HL-60 (cell line): ENCODE data around the gene EDEM2.

Experiments
- GABPA ChIP-seq: IDR thresholded peaks from 2 replicates; pipeline ENCODE4 v1.6.1; 2012; ENCODE audit warnings: low read depth
- POLR2AphosphoS5 ChIP-seq: IDR thresholded peaks from 2 replicates; pipeline ENCODE4 v1.6.1; 2012; ENCODE audit warnings: low read depth
- SPI1 ChIP-seq: IDR thresholded peaks from 2 replicates; pipeline ENCODE4 v1.6.1; 2012; ENCODE audit warnings: low read depth, mild to moderate bottlenecking, borderline replicate concordance
- TF ChIP-seq, protein P1 (sequence below): IDR thresholded peaks from one replicate; pipeline ENCODE4 v1.5.1; 2011; ENCODE audit warnings: low read length, control low read depth, inconsistent platforms; ENCODE audit not compliant: insufficient read depth
- TF ChIP-seq, protein P2 (sequence below): IDR thresholded peaks from 2 replicates; pipeline ENCODE4 v1.6.1; 2012; ENCODE audit warnings: low read depth; ENCODE audit not compliant: insufficient replicate concordance

DNA sequence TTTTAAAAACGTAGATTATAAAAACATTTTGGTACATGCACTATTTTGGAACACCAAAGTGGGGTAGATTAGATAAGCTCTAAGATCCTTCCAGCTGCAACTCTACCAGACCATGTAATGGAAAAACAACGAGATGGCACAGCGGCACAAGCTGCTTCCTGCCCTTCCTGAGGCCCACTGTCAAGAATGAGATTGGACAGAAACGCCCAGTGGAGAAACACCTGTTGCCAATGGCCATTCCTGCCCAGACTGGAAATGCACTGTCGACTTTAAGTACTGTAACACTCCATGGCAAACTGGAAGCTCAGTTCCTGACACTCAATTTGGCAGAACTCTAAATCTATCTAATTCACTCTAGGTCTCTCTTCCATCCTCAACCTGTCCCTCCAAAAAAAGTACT is 21.4 kb downstream of the EDEM2 start:
- TF ChIP-seq, protein P1, sequence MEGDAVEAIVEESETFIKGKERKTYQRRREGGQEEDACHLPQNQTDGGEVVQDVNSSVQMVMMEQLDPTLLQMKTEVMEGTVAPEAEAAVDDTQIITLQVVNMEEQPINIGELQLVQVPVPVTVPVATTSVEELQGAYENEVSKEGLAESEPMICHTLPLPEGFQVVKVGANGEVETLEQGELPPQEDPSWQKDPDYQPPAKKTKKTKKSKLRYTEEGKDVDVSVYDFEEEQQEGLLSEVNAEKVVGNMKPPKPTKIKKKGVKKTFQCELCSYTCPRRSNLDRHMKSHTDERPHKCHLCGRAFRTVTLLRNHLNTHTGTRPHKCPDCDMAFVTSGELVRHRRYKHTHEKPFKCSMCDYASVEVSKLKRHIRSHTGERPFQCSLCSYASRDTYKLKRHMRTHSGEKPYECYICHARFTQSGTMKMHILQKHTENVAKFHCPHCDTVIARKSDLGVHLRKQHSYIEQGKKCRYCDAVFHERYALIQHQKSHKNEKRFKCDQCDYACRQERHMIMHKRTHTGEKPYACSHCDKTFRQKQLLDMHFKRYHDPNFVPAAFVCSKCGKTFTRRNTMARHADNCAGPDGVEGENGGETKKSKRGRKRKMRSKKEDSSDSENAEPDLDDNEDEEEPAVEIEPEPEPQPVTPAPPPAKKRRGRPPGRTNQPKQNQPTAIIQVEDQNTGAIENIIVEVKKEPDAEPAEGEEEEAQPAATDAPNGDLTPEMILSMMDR, result no peak
- TF ChIP-seq, protein P2, sequence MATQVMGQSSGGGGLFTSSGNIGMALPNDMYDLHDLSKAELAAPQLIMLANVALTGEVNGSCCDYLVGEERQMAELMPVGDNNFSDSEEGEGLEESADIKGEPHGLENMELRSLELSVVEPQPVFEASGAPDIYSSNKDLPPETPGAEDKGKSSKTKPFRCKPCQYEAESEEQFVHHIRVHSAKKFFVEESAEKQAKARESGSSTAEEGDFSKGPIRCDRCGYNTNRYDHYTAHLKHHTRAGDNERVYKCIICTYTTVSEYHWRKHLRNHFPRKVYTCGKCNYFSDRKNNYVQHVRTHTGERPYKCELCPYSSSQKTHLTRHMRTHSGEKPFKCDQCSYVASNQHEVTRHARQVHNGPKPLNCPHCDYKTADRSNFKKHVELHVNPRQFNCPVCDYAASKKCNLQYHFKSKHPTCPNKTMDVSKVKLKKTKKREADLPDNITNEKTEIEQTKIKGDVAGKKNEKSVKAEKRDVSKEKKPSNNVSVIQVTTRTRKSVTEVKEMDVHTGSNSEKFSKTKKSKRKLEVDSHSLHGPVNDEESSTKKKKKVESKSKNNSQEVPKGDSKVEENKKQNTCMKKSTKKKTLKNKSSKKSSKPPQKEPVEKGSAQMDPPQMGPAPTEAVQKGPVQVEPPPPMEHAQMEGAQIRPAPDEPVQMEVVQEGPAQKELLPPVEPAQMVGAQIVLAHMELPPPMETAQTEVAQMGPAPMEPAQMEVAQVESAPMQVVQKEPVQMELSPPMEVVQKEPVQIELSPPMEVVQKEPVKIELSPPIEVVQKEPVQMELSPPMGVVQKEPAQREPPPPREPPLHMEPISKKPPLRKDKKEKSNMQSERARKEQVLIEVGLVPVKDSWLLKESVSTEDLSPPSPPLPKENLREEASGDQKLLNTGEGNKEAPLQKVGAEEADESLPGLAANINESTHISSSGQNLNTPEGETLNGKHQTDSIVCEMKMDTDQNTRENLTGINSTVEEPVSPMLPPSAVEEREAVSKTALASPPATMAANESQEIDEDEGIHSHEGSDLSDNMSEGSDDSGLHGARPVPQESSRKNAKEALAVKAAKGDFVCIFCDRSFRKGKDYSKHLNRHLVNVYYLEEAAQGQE, result no peak
- no peak for TF ChIP-seq POLR2AphosphoS5
- TF ChIP-seq GABPA, result no peak
- no peak for TF ChIP-seq SPI1
